Activated CD8-positive, alpha-beta T cell treated with anti-CD3 and anti-CD28 coated beads for 36 hours (primary cell): ENCODE results near the gene MORF4L2. TPM values are rescaled to one million over a fixed set of nuclear protein-coding genes. Genes with fewer than 3 reads are reported as not detected.

Experiments
- ATAC-seq: fragments of 200-7000 bp; cut with Tn5 transposase; one replicate; pipeline ENCODE4 v1.10.0; 2021; ENCODE audit warnings: mild to moderate bottlenecking, moderate library complexity
- CTCF ChIA-PET: fragments of 350-600 bp; sonication (Branson Sonifier 250); formaldehyde crosslinking; loops from one replicate; lab custom pipeline; 2021; ENCODE audit warnings: antibody characterized with exemption; lab: Charles Lee
- POLR2A ChIA-PET: fragments of 350-600 bp; sonication (Branson Sonifier 250); formaldehyde crosslinking; loops from one replicate; lab custom pipeline; 2021; ENCODE audit warnings: antibody characterized with exemption; lab: Charles Lee
- DNase-seq: peaks from one replicate; pipeline ENCODE4 v3.0.0-alpha.2; 2020
- H3K27ac Mint-ChIP-seq: one replicate; pipeline ENCODE4 v1.8.0; 2021; ENCODE audit warnings: mild to moderate bottlenecking, mixed read lengths
- H3K27me3 Mint-ChIP-seq: one replicate; pipeline ENCODE4 v1.8.0; 2021; ENCODE audit warnings: mixed read lengths
- H3K36me3 Mint-ChIP-seq: one replicate; pipeline ENCODE4 v1.8.0; 2021; ENCODE audit warnings: low read depth, mixed read lengths
- H3K4me1 Mint-ChIP-seq: one replicate; pipeline ENCODE4 v1.8.0; 2021; ENCODE audit warnings: low read depth, mixed read lengths
- H3K4me3 Mint-ChIP-seq: one replicate; pipeline ENCODE4 v1.8.0; 2021; ENCODE audit warnings: mild to moderate bottlenecking, moderate library complexity, mixed read lengths
- H3K9me3 Mint-ChIP-seq: one replicate; pipeline ENCODE4 v1.8.0; 2021; ENCODE audit warnings: mixed read lengths
- CTCF ChIP-seq: fragments of 200-600 bp; IDR thresholded peaks from one replicate; pipeline ENCODE4 v1.8.0; 2022; ENCODE audit warnings: antibody characterized with exemption, mild to moderate bottlenecking
- intact Hi-C: fragments of 100-400 bp; cut with micrococcal nuclease; formaldehyde crosslinking; loops from one replicate; pipeline ENCODE4 v1.10.0; 2022
- total RNA-seq, 2 experiments: library from RNA; stranded (reverse); gene quantifications; one replicate each; pipeline ENCODE4 v1.2.3, GENCODE V29; 2021

Gene MORF4L2
- total RNA-seq, 2 experiments from 2014 or later = 234 to 239 TPM

- ATAC-seq (no peak), DNase-seq (no peak)
- Mint-ChIP-seq H3K27ac (no peak overlapping the region), H3K4me3 (no peak overlapping the region), H3K36me3 (no peaks in the 10 kb centered on the region), H3K4me1 (peaks cover 12% of the 10 kb centered on the region), H3K27me3 (peaks cover 1% of the 10 kb centered on the region), H3K9me3 (no peaks in the 10 kb centered on the region)
- intact Hi-C loops = no loop called here
- ChIA-PET POLR2A (no interaction called here), CTCF (interaction anchor here (1.1 kb wide), 1 partner anchor 16 kb away, joined by 3 read pairs; no protein-coding TSS in a partner anchor)
- no peak for TF ChIP-seq CTCF
Observed at GRCh38 chrX:103730147-103730795, 43.8 kb upstream of the MORF4L2 start.

- ATAC-seq (no peak), DNase-seq (no peak)
- POLR2A ChIA-PET = no interaction called here
- Mint-ChIP-seq H3K27me3 (peaks cover 1% of the 10 kb centered on the region), H3K9me3 (no peaks in the 10 kb centered on the region), H3K27ac (no peak overlapping the region), H3K4me3 (no peak overlapping the region), H3K4me1 (peaks cover 7% of the 10 kb centered on the region), H3K36me3 (no peaks in the 10 kb centered on the region)
- CTCF ChIA-PET = interaction anchor here (1.1 kb wide), 1 partner anchor 15 kb away, joined by 3 read pairs; no protein-coding TSS in a partner anchor
- no peak for TF ChIP-seq CTCF
- intact Hi-C loops = no loop called here
Observed at GRCh38 chrX:103729015-103729414, 42.5 kb upstream of the MORF4L2 start.

GRCh38 chrX:103727115-103727514 is 40.6 kb upstream of the MORF4L2 start:
- Mint-ChIP-seq H3K27me3 (no peaks in the 10 kb centered on the region), H3K36me3 (no peaks in the 10 kb centered on the region), H3K4me3 (no peak overlapping the region), H3K27ac (no peak overlapping the region), H3K4me1 (peaks cover 5% of the 10 kb centered on the region), H3K9me3 (no peaks in the 10 kb centered on the region)
- no peak for DNase-seq
- intact Hi-C loops = no loop called here
- ATAC-seq = no peak
- no peak for TF ChIP-seq CTCF
- ChIA-PET POLR2A (no interaction called here), CTCF (interaction anchor here (1.6 kb wide), 1 partner anchor 15 kb away, joined by 4 read pairs; no protein-coding TSS in a partner anchor)

GRCh38 chrX:103726477-103726876 is 40.0 kb upstream of the MORF4L2 start:
- H3K9me3 Mint-ChIP-seq = no peaks in the 10 kb centered on the region

More at GRCh38 chrX:103726477-103726876, 40.0 kb upstream of the MORF4L2 start:
- ATAC-seq = no peak
- Mint-ChIP-seq H3K36me3 (no peaks in the 10 kb centered on the region), H3K4me1 (peaks cover 5% of the 10 kb centered on the region), H3K27ac (no peak overlapping the region), H3K4me3 (no peak overlapping the region), H3K27me3 (no peaks in the 10 kb centered on the region)
- ChIA-PET POLR2A (no interaction called here), CTCF (no interaction called here)
- no peak for DNase-seq
- intact Hi-C loops = no loop called here
- no peak for TF ChIP-seq CTCF
